GM23338 (cell line): ENCODE data around the gene MTCL1. TPM values are rescaled to one million over a fixed set of nuclear protein-coding genes. Genes with fewer than 3 reads are reported as not detected.

Experiments used
- ATAC-seq: fragments of 200-7000 bp; cut with Tn5 transposase; 3 replicates; pipeline ENCODE4 v1.9.1; 2020
- DNase-seq: peaks from one replicate; pipeline ENCODE4 v3.0.0-alpha.2; 2015; ENCODE audit warnings: low spot score
- H2AFZ ChIP-seq: fragments of 200-600 bp; sonication (generic); 2 replicates; pipeline ENCODE4 v1.8.0; 2016; ENCODE audit warnings: antibody characterized with exemption, mild to moderate bottlenecking, moderate library complexity
- H3F3A ChIP-seq: fragments of 200-600 bp; sonication (generic); replicated peaks from 2 replicates; pipeline ENCODE4 v1.8.0; 2017; ENCODE audit warnings: antibody characterized with exemption, mixed run types, low read depth
- H3K27ac ChIP-seq: fragments of 200-600 bp; sonication (generic); 2 replicates; pipeline ENCODE4 v1.6.1; 2016; ENCODE audit warnings: low read depth
- H3K27me3 ChIP-seq: fragments of 200-600 bp; sonication (generic); 2 replicates; pipeline ENCODE4 v1.8.0; 2016; ENCODE audit warnings: mild to moderate bottlenecking, mixed run types, moderate library complexity; ENCODE audit not compliant: insufficient read depth
- H3K36me3 ChIP-seq: fragments of 200-600 bp; sonication (generic); 2 replicates; pipeline ENCODE4 v1.8.0; 2016; ENCODE audit warnings: mild to moderate bottlenecking; ENCODE audit not compliant: insufficient read depth
- H3K4me1 ChIP-seq: fragments of 200-600 bp; sonication (generic); 2 replicates; pipeline ENCODE4 v1.8.0; 2016; ENCODE audit warnings: mild to moderate bottlenecking, moderate library complexity; ENCODE audit not compliant: insufficient read depth
- H3K4me2 ChIP-seq: fragments of 200-600 bp; sonication (generic); 2 replicates; pipeline ENCODE4 v1.7.1; 2017; ENCODE audit warnings: mixed run types
- H3K4me3 ChIP-seq: fragments of 200-600 bp; sonication (generic); 2 replicates; pipeline ENCODE4 v1.6.1; 2016; ENCODE audit warnings: mixed run types
- H3K79me2 ChIP-seq: fragments of 200-600 bp; sonication (generic); replicated peaks from 2 replicates; pipeline ENCODE4 v1.8.0; 2017; ENCODE audit warnings: mild to moderate bottlenecking; ENCODE audit not compliant: insufficient read depth
- H3K9me2 ChIP-seq: fragments of 200-600 bp; sonication (generic); 2 replicates; pipeline ENCODE4 v1.8.0; 2017; ENCODE audit not compliant: insufficient read depth
- H4K20me1 ChIP-seq: fragments of 200-600 bp; sonication (generic); replicated peaks from 2 replicates; pipeline ENCODE4 v1.8.0; 2017; ENCODE audit warnings: mild to moderate bottlenecking; ENCODE audit not compliant: insufficient read depth
- H3K27ac Mint-ChIP-seq: 2 replicates; pipeline ENCODE4 v1.8.0; 2020; ENCODE audit warnings: inconsistent platforms, mild to moderate bottlenecking, moderate library complexity, mixed read lengths
- H3K27me3 Mint-ChIP-seq: 3 replicates; pipeline ENCODE4 v1.8.0; 2022; ENCODE audit warnings: low read depth, mild to moderate bottlenecking, moderate library complexity, mixed read lengths, inconsistent platforms; ENCODE audit not compliant: insufficient read depth, poor library complexity
- H3K36me3 Mint-ChIP-seq: 3 replicates; pipeline ENCODE4 v1.8.0; 2021; ENCODE audit warnings: low read depth, mild to moderate bottlenecking, inconsistent platforms, moderate library complexity, mixed read lengths
- H3K4me1 Mint-ChIP-seq: 3 replicates; pipeline ENCODE4 v1.8.0; 2020; ENCODE audit warnings: mild to moderate bottlenecking, inconsistent platforms, mixed read lengths
- H3K4me3 Mint-ChIP-seq: 3 replicates; pipeline ENCODE4 v1.8.0; 2021; ENCODE audit warnings: moderate library complexity, mild to moderate bottlenecking, inconsistent platforms, mixed read lengths
- H3K9me3 Mint-ChIP-seq: 3 replicates; pipeline ENCODE4 v1.8.0; 2020; ENCODE audit warnings: moderate library complexity, mild to moderate bottlenecking, inconsistent platforms, mixed read lengths
- CTCF ChIP-seq, 2 experiments: fragments of 200-600 bp in 1 of 2; sonication (generic) in 1 of 2; conservative IDR thresholded peaks; 2 replicates each; pipeline versions ENCODE4 v1.5.1 to v1.6.1; 2016 to 2017; ENCODE audit warnings: antibody characterized with exemption in 2 of 2, low read depth in 2 of 2, mild to moderate bottlenecking in 2 of 2, moderate library complexity in 1 of 2
- EZH2phosphoT487 ChIP-seq: fragments of 200-600 bp; sonication (generic); IDR thresholded peaks from one replicate; pipeline ENCODE4 v1.8.1; 2018; ENCODE audit warnings: antibody characterized with exemption; ENCODE audit not compliant: unreplicated experiment
- JUNB ChIP-seq: IDR thresholded peaks from one replicate; pipeline ENCODE4 v1.6.1; 2016; ENCODE audit warnings: antibody characterized with exemption; ENCODE audit not compliant: unreplicated experiment
- NANOG ChIP-seq: IDR thresholded peaks from 2 replicates; pipeline ENCODE4 v1.6.1; 2016; ENCODE audit warnings: antibody characterized with exemption, borderline replicate concordance
- POLR2AphosphoS5 ChIP-seq: IDR thresholded peaks from 2 replicates; pipeline ENCODE4 v1.6.1; 2016; ENCODE audit warnings: antibody characterized with exemption, low read depth
- STAT1 ChIP-seq: IDR thresholded peaks from one replicate; pipeline ENCODE4 v1.6.1; 2016; ENCODE audit warnings: antibody characterized with exemption; ENCODE audit not compliant: unreplicated experiment
- ZNF114 ChIP-seq: fragments of 250-450 bp; sonication (Bioruptor Pico); IDR thresholded peaks from 2 replicates; pipeline ENCODE4 v1.5.0; 2020; ENCODE audit warnings: mild to moderate bottlenecking, moderate library complexity
- ZNF331 ChIP-seq: fragments of 250-450 bp; sonication (Bioruptor Pico); IDR thresholded peaks from 2 replicates; pipeline ENCODE4 v1.5.0; 2020; ENCODE audit warnings: low read depth, mild to moderate bottlenecking, moderate library complexity
- ZNF462 ChIP-seq: fragments of 250-450 bp; sonication (Bioruptor Pico); IDR thresholded peaks from 2 replicates; pipeline ENCODE4 v1.5.0; 2020; ENCODE audit warnings: mild to moderate bottlenecking, moderate library complexity
- polyA plus RNA-seq: library from polyadenylated mRNA; unstranded; fragments of >200 nt; fragmentation: Nextera tagmentation; extraction: Ambion mirVana; gene quantifications from 2 replicates; pipeline ENCODE4 v1.2.1, GENCODE V29; 2016
- total RNA-seq: library from RNA; depleted of rRNA; stranded (reverse); fragments of >200 nt; shearing (Covaris generic); gene quantifications from 2 replicates; pipeline ENCODE4 v1.2.3, GENCODE V29; 2014
- TF ChIP-seq, protein P1 (sequence below): IDR thresholded peaks from 2 replicates; pipeline ENCODE4 v1.6.1; 2016; ENCODE audit warnings: antibody characterized with exemption
- TF ChIP-seq, protein P2 (sequence below): IDR thresholded peaks from one replicate; pipeline ENCODE4 v1.6.1; 2018; ENCODE audit warnings: antibody characterized with exemption; ENCODE audit not compliant: unreplicated experiment

MTCL1 gene
- total and polyA plus RNA-seq, 2 experiments from 2014 or later: 14.4 to 45.0 TPM

- no peaks in the 10 kb centered on the region for H3K27me3 ChIP-seq
- no peak overlapping the region for H3K4me2 ChIP-seq
- H3K4me1 Mint-ChIP-seq: peaks cover 33% of the 10 kb centered on the region
- no peaks in the 10 kb centered on the region for H3K79me2 ChIP-seq
- H3K27ac Mint-ChIP-seq: no peak overlapping the region
- no peaks in the 10 kb centered on the region; the same call in 1 of the 2 replicates for H3F3A ChIP-seq
- no peak overlapping the region for H3K4me3 ChIP-seq
- TF ChIP-seq ZNF331 (CRISPR knock-in tag): no peak
- TF ChIP-seq, protein P1, sequence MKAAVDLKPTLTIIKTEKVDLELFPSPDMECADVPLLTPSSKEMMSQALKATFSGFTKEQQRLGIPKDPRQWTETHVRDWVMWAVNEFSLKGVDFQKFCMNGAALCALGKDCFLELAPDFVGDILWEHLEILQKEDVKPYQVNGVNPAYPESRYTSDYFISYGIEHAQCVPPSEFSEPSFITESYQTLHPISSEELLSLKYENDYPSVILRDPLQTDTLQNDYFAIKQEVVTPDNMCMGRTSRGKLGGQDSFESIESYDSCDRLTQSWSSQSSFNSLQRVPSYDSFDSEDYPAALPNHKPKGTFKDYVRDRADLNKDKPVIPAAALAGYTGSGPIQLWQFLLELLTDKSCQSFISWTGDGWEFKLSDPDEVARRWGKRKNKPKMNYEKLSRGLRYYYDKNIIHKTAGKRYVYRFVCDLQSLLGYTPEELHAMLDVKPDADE: no peak
- no peak for TF ChIP-seq NANOG
- TF ChIP-seq, protein P2, sequence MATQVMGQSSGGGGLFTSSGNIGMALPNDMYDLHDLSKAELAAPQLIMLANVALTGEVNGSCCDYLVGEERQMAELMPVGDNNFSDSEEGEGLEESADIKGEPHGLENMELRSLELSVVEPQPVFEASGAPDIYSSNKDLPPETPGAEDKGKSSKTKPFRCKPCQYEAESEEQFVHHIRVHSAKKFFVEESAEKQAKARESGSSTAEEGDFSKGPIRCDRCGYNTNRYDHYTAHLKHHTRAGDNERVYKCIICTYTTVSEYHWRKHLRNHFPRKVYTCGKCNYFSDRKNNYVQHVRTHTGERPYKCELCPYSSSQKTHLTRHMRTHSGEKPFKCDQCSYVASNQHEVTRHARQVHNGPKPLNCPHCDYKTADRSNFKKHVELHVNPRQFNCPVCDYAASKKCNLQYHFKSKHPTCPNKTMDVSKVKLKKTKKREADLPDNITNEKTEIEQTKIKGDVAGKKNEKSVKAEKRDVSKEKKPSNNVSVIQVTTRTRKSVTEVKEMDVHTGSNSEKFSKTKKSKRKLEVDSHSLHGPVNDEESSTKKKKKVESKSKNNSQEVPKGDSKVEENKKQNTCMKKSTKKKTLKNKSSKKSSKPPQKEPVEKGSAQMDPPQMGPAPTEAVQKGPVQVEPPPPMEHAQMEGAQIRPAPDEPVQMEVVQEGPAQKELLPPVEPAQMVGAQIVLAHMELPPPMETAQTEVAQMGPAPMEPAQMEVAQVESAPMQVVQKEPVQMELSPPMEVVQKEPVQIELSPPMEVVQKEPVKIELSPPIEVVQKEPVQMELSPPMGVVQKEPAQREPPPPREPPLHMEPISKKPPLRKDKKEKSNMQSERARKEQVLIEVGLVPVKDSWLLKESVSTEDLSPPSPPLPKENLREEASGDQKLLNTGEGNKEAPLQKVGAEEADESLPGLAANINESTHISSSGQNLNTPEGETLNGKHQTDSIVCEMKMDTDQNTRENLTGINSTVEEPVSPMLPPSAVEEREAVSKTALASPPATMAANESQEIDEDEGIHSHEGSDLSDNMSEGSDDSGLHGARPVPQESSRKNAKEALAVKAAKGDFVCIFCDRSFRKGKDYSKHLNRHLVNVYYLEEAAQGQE: no peak
- no peak for TF ChIP-seq EZH2phosphoT487
- no peak for TF ChIP-seq STAT1
- TF ChIP-seq POLR2AphosphoS5: no peak
- TF ChIP-seq JUNB: no peak
- TF ChIP-seq ZNF462 (CRISPR knock-in tag): no peak
- TF ChIP-seq ZNF114: no peak
- TF ChIP-seq CTCF (conservative IDR thresholded peaks at IDR 0.05; ENCODE audit: low read depth in 2 of 2): no peak
- ATAC-seq (no peak), DNase-seq (no peak)
- no peak overlapping the region for H3K27ac ChIP-seq
- H3K36me3 ChIP-seq: no peaks in the 10 kb centered on the region
- no peak overlapping the region for H3K4me3 Mint-ChIP-seq
- no peak overlapping the region for H2AFZ ChIP-seq
- H3K9me3 Mint-ChIP-seq: no peaks in the 10 kb centered on the region
- H3K9me2 ChIP-seq: no peaks in the 10 kb centered on the region
- H3K36me3 Mint-ChIP-seq: no peaks in the 10 kb centered on the region
- H3K4me1 ChIP-seq: peaks cover 27% of the 10 kb centered on the region
- H4K20me1 ChIP-seq: no peaks in the 10 kb centered on the region
- peaks cover 6% of the 10 kb centered on the region for H3K27me3 Mint-ChIP-seq
These were observed 48.1 kb upstream of the MTCL1 start for GRCh38 chr18:8657050-8657820.
